ENCODE results near the gene RAD51B.

Gene RAD51B

DNA sequence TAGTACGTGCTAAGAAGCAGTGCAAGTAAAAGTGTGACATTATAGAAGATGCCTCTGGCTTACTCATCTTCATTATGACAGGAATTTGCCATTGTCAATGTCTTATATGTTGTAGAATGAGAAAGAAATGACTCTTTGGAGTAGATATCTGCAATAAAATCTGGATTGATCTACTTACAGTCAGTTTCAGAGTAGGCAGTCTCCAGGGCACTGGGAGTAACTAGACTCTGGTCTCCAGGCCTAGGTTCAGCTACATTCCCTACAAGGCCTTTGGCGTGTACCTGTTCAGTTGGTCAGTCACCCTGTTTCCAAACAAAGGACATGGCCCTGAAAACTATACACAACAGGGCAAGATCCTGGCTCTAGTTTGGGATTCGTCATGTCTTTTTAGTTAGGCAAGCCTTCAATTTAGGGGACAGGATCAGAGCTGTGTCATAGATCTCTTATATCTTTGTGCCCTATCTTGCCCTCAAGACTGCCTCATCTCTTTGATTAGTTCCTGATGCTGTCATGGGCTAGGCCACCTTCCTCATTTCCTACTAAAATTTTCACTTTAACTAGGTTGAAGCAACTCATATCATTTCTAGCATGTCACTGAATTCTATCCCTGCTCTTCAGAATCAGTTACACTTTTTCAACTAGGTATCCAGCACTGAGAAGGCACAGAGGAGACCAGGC is 410.0 kb downstream of the RAD51B start:
- no peak for DNase-seq

DNA sequence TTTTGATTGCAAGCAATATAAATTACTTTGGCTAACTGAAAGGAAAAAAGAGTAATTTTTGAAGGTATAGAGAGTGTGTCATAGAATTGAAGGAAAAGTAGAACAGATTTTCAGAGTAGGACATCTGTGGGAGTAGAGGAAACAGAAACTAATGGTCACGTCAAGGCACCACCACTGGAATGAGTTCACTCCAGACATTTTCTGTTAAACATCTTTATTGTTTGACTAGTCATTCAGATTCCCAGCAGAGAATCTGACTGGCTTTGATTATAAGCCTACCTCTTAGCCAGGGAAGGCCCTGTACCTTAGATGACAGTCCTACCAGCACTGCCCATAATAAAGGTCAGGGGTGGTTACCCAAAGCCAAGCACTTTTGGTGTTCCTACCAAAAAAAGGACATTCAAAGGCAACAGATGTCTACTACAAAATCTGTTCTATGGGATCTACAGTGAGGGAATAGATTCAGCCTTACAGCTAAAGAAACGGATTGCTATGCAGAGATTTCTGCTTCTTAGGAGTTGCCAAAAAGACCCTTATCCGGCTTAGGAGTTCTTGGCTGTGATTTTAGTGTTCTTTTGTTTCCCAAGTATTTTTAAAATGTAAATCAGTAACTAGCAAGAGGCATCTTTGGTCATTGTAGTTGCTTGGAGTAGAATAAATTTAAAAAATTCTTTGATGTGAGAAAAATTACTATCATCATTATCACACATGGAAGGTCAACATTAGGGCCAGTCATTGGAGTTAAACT is 410.8 kb downstream of the RAD51B start:
- no peak for DNase-seq

DNA sequence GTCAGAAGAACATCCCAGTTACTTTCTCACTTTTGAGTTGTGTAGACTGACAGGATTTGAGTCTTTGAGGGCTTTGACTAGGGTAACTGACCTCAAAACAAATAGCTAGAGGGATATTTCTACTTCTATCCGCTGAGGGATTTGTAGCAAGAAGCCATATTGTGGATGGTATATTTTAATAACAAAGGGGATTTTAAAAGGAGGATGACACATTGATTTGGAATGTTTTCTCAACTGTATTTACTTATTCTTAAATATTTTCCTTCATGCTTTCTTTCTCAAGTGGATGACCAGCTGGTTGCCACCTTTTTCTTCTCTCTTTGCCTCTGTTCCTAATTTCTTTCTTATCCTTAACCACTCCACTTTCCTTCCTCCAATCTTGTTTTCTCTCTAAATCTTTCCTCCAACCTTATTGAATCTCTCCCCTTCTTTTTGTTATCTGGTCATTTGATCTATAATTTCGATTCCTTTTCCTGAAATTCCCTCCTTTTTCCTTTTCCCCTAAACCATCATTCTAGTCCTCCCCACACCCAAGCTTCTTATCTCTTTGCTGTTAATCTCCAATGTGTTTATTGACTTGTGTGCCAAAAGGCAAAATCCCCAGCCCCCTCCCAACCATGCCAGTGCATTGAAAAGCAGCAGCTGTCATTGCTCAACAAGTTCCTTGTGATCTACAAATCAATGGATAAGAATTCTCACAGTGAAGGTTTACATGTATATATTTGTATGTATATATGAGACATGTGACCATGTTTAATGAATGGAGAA is 411.6 kb downstream of the RAD51B start:
- no peak for DNase-seq

DNA sequence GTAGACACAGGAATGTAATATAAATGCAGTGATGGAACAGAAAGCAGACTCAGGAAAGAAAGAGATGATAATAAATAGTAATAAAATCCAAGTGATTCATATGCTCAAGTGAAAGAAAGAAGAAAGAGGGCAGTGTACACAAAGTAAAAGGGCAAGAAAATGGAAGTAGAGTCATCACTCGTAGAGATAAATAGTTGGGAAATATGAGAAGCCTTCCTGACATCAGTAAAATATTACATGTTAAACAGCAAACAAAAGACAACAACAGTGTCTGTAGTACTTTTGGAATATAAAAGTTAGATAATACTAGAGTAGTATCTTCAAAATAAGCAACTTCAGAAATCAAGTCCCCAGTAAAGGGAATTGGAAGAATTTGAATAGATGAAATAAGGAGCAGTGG is 412.3 kb downstream of the RAD51B start:
- no peak for DNase-seq

DNA sequence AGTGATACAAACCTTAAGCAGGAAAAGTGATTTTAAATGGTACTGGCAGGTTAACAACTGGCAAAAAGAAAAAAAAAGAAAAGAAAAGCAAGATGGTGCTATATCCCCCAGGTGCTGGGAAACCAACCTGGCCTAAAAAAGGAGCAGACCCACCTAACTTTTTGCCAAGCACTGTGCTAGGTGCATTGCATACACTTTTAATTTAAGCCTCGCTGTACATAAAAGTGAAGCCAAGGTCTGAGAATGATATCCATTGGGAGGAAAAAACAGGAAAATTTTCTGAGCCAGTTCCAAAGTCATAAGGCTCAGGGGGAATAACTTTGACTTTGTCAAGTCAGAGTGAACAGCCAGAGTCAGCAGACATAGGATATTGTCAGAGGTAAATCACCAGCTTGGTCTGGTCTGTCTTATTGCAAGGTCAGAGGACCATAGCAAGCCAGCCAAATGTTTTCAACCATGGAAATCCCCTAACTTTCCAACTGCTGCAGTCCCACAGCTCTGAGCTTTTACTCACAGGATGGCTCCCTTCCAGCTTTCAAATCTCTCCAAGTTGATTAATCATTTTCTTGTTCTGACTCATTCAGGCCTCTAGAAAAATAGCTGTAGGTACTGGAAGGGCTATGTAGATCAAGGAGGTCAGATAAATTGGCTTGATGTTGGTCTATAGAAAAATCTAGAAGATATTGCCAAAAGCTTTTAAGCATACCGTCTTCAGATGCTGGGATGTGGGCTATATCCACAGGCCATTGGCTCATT is 412.9 kb downstream of the RAD51B start:
- peak in 1 of 58 donors; percentile 26 for DNase-seq

DNA sequence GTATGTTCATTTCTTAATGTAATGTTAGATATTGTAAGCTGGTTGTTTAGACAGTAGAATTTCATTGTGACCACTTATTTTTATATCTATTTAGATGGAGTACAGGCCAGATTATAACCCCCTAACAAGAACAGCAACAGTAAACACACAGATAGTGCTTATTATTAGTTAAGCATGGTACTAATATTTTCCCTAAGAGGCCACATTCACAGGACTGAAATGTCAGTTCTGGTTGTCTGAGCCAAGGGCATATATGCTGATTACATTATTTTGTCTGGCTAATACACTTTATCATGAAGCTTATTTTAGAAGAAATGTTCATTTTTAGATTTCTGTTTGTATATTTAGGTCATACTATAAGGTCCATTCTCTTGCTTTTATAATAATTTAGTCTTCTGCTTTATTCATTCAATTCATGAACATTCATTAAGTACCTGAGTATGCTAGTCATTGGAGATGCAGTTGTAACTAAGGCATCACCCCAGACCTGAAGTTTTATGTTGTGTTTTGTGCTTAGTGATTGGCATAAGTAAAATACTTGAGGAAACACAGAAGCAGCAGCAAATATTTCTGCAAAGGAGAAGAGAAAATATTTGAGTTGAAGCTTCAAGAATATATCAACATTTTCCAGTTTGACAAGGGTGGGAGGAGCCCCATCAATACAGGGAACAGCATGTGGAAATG is 413.7 kb downstream of the RAD51B start:
- DNase-seq: no peak

DNA sequence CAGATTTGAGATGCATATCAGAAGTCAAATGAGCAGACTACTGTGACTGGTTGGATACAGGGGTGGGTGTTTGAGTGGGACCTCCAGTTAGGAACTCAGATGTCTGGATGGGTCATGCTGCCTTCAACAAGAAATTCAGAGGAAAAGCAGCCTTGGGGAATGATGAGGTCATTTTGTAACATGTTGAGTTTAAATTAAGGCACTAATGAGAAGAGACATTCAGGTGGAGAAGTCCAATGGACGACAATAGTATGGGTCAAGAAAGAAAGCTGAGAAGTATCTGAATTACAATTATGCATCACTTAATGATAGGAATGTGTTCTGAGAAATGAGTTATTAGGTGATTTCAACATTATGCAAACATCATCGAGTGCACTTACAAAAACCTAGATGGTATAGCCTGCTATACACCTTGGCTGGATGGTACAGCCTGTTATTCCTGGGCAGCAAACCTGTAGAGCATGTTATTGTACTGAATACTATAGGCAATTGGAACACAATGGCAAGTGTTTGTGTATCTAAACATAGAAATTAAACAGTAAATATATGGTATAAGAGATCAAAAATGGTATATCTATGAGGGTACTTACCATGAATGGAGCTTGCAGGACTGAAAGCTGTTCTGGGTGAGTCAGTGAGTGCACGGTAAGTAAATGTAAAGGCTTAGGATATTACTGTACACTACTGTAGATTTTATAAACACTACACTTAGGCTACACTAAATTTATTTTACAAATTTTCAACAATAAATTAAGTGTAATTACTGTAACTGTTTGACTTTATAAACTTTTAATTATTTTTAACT is 414.7 kb downstream of the RAD51B start:
- DNase-seq: no peak

DNA sequence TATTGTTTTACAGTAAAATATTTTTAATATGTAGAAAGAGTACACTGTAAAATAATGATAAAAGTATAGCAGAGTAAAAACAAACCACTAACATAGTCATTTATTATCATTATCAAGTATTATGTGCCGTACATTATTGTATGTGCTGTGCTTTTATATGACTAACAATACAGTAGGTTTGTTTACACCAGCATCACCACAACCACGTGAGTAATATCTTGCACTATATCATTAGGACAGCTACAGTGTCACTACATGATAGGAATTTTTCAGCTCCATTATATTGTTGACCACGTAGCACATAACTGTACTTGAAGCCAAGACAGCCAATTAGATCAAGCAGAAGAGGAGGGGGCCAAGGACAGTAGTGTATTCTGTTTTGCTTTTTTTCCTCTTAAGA is 415.4 kb downstream of the RAD51B start:
- DNase-seq: no peak

DNA sequence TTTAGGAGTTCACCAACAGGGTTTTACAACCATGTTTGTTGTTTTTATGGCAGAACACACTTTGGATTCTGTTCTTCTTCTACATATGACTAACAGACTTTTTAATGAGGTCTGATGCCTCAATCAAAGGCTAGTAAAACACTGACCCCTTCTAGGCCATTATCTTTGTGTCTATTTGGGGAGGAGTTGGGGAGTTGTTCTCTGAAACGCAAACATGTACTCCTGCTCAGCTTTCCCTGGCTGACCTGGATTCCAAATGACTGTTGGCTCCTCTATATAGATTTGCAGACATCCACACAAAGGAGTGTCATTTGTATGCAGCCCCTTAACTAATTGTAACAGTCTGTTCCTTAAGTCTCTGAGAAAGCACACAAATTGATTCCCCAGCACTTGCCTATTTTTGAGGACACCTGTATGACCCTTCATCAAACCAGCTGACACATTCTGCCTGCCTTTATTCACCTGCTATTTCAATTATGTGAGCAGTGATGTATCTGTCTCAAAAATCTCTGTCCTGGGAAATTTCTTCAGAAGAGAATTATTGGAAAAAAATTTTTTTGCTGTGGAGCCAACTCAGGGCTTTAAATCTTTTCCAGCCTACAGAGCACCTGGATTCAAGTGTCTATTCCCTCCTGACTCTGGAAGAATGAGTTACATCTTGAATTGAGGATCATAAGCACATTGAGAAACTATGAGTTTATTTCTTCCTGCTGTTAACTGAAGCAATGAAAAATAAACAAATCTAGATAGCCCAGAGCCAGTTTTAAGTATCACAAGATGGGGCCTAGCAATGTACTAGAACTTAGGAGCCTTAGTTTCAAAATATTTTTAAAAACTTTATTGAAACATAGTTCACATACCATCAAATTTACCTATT is 417.2 kb downstream of the RAD51B start:
- no peak for DNase-seq

DNA sequence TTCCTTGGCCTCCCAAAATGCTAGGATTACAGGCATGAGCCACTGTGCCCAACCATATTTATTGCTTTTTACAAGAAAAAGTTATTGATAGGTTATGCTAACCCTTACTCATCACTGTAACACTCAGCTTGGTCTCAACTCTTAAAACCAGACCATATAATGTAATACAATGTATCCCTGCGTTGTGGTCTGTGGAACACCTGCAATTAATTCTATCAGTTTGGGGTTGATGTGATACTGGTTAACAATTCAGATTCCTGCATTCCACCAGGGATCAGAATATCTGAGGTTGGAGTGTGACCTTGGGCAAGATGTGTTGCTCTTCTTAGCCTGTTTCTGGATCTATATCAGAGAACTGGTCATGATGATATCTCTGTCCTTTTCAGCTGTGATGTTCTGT is 419.0 kb downstream of the RAD51B start:
- DNase-seq: no peak

DNA sequence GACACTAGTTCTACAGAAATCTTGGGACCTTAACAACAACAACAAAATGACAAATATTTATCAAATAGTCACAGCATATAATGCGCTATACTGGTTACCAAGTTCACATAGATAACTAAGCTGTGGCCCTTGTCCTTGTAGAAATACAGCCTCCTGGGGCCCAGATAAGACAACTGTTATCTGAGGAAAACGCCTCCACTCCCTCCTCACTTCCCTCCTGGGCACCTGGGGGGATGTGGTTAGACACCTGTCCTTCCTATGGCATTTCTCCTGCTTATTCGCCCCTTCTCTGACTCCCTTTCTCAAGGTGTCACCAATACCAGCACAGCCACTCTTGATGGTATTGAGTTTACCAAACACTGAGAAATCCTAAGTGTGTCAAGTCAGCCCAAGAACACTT is 419.4 kb downstream of the RAD51B start:
- DNase-seq: no peak

DNA sequence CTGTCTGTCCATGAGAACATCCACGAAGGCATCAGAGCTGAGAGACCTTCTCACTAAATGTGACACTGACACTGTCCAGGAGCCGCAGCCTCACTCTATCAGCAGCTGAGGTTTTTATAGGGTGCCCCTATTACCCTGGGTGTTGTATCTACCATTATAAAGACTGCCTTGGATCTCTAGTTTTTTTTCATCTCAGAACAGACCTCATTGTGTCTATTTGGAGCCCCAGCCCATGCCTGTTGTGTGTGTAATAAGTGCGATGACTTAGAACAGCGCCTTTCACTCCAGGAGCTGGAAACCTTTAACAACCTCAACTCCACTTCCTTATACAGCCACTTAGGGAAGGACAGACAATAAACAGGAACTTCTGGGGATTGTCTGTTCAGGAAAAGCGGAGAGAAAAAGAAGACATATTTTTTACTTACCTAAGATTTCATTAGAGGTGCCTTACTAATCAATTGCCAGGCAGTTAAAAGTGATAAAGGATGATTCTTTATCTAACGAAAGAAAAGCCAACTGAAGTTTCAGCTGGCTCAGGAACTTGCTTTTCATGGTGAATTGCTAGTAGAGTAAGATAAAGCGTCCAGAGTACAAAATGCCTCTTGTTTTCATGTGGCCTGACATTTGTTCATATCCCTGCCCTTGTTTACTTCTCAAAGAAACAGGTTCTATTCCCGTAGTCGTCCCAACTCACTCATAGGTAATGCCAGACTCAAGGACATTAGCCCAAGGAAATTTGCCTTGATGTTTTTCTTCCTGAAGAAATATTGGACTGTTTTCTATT is 420.6 kb downstream of the RAD51B start:
- DNase-seq: no peak

DNA sequence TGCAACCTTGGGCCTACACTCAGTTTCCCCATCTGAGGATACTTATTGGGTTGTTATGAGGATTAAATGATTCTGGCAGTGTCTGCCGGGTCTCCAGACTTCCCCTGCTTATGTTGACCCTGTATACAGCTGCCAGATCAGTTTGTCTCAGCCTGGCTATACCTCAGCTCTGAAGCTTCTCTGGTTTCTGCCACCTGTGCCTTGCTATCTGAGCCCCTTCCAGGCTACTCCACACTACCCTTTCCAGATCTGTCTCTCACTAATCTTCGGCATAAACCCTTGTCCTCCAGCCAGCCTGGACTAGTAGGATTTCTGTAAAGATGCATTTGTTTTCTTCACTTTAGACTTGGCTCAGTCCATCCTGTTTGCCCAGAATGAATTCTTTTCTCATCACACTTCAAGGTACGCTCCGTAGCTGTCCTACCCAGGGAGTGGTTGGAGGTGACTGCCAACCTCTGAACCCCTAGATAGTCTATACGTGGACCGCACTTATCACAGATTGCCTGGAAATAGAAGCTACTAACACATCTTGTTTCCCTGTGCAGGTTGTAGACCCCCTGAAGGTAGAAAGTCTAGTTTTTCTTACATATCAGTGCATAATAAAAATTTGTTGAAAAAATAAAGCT is 422.4 kb downstream of the RAD51B start:
- no peak for DNase-seq

DNA sequence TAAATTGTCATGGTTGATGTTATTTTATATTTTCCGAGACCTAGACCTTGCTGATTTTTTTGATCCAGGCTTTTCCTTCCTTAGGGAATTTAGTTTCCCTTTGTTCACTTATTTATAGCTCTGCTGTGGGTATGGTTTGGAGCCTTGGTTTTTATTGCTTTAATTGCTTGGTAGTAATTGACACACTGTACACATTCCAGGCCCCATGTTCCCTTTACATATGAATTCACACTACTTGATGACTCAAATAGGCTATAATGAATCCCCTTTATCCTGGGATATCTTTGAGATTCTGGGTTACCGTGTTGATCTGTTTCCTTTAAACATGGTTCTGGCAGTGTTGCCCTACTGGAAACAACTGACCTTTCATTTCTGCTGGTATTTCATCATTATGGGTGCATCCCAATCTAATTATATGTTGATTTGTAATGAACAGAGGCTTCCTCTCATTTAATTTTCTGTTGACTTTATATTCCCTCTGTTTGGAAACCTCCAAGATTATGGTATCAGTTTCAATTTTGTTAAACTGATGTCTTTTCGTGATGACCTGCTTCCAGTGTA is 424.0 kb downstream of the RAD51B start:
- DNase-seq: no peak

DNA sequence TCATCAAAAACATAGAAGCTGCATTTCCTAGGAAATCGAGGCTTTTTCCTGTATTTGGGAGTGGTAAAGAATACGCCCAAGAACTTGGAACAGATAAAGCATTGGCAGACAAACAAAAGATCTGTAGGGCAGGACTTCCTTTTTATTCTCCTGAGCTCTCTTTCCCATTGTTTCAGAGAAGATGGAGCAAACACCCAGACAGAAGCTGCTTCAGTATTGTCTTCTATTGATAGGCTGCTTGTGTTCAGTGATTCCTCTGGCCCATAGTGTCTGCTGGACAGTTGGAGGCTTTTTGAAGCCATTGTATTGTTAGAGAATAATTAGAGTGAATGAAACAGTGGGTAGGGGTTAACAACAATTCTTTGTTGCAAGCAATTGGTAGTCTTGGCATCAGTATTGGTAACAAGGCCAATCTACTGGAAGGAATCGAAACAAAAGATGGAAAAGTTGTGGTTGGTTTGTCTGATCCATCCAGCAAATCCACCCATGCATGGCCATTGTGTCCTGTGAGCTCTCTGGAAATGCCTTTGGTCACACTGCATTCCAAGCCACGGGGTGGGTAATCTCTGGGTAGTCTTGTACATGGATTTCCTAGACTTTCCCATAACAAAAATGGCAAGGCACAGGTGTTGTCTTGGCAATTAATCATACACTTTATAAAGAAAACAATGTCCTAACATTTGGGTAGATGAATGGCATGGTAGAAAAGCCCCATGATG is 424.8 kb downstream of the RAD51B start:
- no peak for DNase-seq

DNA sequence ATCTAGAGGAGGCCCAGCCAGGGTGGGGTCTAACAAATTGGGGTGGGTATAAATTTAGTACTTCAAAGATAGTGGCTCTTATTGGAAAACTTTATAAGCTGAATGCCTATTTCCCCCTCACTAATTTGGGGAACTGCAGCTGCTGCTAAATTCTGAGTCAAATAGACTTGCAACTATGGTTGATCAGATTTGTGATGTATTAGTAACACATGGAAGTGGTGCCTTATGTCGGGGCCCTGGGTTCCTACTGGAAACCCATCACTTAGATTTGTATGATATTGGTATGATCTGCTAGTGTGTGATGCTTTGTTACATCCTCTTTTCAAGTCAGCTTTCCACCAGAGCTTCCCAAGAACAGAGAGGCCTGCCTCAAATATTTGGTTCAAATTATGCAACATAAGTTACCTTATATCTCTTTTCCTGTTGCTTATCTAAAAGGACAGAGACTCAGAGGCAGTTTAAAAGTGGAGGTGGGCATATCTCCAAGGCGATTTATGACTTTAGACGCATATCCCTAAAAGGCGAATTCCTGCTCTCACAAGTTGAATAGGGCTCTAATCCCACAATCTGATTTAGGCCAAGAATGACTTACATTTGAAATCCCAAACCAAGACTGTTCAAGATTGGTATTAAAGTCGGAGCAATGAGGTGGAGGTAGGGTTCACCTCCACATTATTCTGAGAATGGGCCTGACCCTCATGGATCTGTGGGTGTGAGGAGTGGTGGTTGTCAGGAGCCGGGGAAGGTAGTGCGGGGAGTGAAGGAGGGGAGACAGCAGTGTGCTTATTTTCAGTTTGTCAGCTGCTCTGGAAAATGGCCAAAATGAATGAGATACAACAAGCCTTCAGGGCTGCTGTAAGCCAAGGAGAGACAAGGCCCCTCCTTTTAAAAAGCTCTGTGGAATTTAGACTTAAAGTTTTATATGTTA is 425.8 kb downstream of the RAD51B start:
- no peak for DNase-seq
